Mesenchymal stem cell (in vitro differentiated cells and primary cell): Measurements from ENCODE around the gene ZMYM5.
"Not testable (repeated sequence)": the region's sequence is repeated elsewhere in the genome, so short reads cannot be mapped to it uniquely, and the experiment has no call there.

Experiments used
- DNase-seq: peaks from one replicate; pipeline ENCODE4 v3.0.0-alpha.2; 2013
- H2AFZ ChIP-seq: one replicate; pipeline ENCODE4 v1.6.1; 2013; ENCODE audit warnings: low read depth, mild to moderate bottlenecking, control low read depth, inconsistent platforms, low read length, moderate library complexity
- H2AK5ac ChIP-seq: 2 replicates; pipeline ENCODE4 v1.6.1; 2013; ENCODE audit warnings: low read length, moderate library complexity, mild to moderate bottlenecking, inconsistent platforms; ENCODE audit not compliant: severe bottlenecking
- H2BK120ac ChIP-seq: one replicate; pipeline ENCODE4 v1.6.1; 2013; ENCODE audit warnings: low read depth, mild to moderate bottlenecking, inconsistent platforms, low read length, moderate library complexity
- H2BK12ac ChIP-seq, 2 experiments: one replicate each; pipeline ENCODE4 v1.6.1; 2013; ENCODE audit warnings: inconsistent platforms in 2 of 2, low read length in 2 of 2, mild to moderate bottlenecking in 2 of 2, moderate library complexity in 2 of 2, control low read depth in 1 of 2
- H2BK15ac ChIP-seq: one replicate; pipeline ENCODE4 v1.6.1; 2013; ENCODE audit warnings: mild to moderate bottlenecking, low read depth, inconsistent platforms; ENCODE audit not compliant: poor library complexity, severe bottlenecking
- H2BK5ac ChIP-seq: 2 replicates; pipeline ENCODE4 v1.6.1; 2013; ENCODE audit warnings: low read depth, mild to moderate bottlenecking, low read length, control low read depth, inconsistent platforms; ENCODE audit not compliant: poor library complexity, severe bottlenecking
- H3K14ac ChIP-seq, 2 experiments: one replicate each; pipeline ENCODE4 v1.6.1; 2013; ENCODE audit warnings: inconsistent platforms in 2 of 2, low read length in 2 of 2, control low read depth in 1 of 2, mild to moderate bottlenecking in 1 of 2, moderate library complexity in 1 of 2
- H3K18ac ChIP-seq, 2 experiments: one replicate each; pipeline ENCODE4 v1.6.1; 2013; ENCODE audit warnings: inconsistent platforms in 2 of 2, low read length in 2 of 2, control low read depth in 1 of 2, low read depth in 1 of 2, mild to moderate bottlenecking in 1 of 2
- H3K23ac ChIP-seq, 2 experiments: one replicate each; pipeline ENCODE4 v1.6.1; 2013; ENCODE audit warnings: inconsistent platforms in 2 of 2, low read length in 2 of 2, mild to moderate bottlenecking in 2 of 2, moderate library complexity in 2 of 2, control low read depth in 1 of 2
- H3K27ac ChIP-seq: 2 replicates; pipeline ENCODE4 v1.5.1; 2013; ENCODE audit warnings: mild to moderate bottlenecking, moderate library complexity, low read length, control low read depth, inconsistent platforms; ENCODE audit not compliant: poor library complexity, severe bottlenecking
- H3K27me3 ChIP-seq, 2 experiments: 2 replicates each; pipeline versions ENCODE4 v1.6.1 to v1.7.0; 2013; ENCODE audit warnings: low read length in 2 of 2, mild to moderate bottlenecking in 2 of 2, moderate library complexity in 2 of 2, control low read depth in 1 of 2, inconsistent platforms in 1 of 2; ENCODE audit not compliant: control insufficient read depth in 1 of 2, insufficient read depth in 1 of 2
- H3K36me3 ChIP-seq, 2 experiments: 2 replicates each; pipeline versions ENCODE4 v1.6.1 to v1.7.0; 2013; ENCODE audit warnings: low read length in 2 of 2, control low read depth in 1 of 2, inconsistent platforms in 1 of 2, low read depth in 1 of 2, mild to moderate bottlenecking in 1 of 2; ENCODE audit not compliant: insufficient read depth in 2 of 2, control insufficient read depth in 1 of 2
- H3K4ac ChIP-seq, 2 experiments: one replicate each; pipeline ENCODE4 v1.6.1; 2013; ENCODE audit warnings: inconsistent platforms in 2 of 2, low read length in 2 of 2, mild to moderate bottlenecking in 2 of 2, moderate library complexity in 2 of 2, control low read depth in 1 of 2, low read depth in 1 of 2
- H3K4me1 ChIP-seq: 2 replicates; pipeline ENCODE4 v1.6.1; 2013; ENCODE audit warnings: low read depth, low read length, control low read depth; ENCODE audit not compliant: control insufficient read depth, insufficient read depth
- H3K4me2 ChIP-seq: 2 replicates; pipeline ENCODE4 v1.6.1; 2013; ENCODE audit warnings: low read length, mild to moderate bottlenecking, inconsistent platforms; ENCODE audit not compliant: poor library complexity, severe bottlenecking
- H3K4me3 ChIP-seq, 2 experiments: 2 replicates each; pipeline versions ENCODE4 v1.5.1 to v1.7.0; 2013; ENCODE audit warnings: low read length in 2 of 2, mild to moderate bottlenecking in 2 of 2, control low read depth in 1 of 2, low read depth in 1 of 2; ENCODE audit not compliant: insufficient read depth in 1 of 2
- H3K79me1 ChIP-seq: replicated peaks from 2 replicates; pipeline ENCODE4 v1.6.1; 2013; ENCODE audit warnings: mild to moderate bottlenecking, control low read depth, low read length, inconsistent platforms; ENCODE audit not compliant: poor library complexity, severe bottlenecking
- H3K9ac ChIP-seq: 2 replicates; pipeline ENCODE4 v1.7.0; 2013; ENCODE audit warnings: mild to moderate bottlenecking, low read length, moderate library complexity
- H3K9me3 ChIP-seq: 2 replicates; pipeline ENCODE4 v1.7.0; 2013; ENCODE audit warnings: mild to moderate bottlenecking, low read length; ENCODE audit not compliant: control insufficient read depth
- H4K8ac ChIP-seq: one replicate; pipeline ENCODE4 v1.6.1; 2013; ENCODE audit warnings: inconsistent platforms, mild to moderate bottlenecking, low read length, moderate library complexity
- H4K91ac ChIP-seq: one replicate; pipeline ENCODE4 v1.6.1; 2013; ENCODE audit warnings: mild to moderate bottlenecking, low read length, inconsistent platforms
- WGBS: methylation state at CpG from one replicate; pipeline ENCODE4 v1.1.7; 2013; ENCODE audit warnings: mixed read lengths; 5-methylcytosine and 5-hydroxymethylcytosine counted together

The ZMYM5 gene

DNA sequence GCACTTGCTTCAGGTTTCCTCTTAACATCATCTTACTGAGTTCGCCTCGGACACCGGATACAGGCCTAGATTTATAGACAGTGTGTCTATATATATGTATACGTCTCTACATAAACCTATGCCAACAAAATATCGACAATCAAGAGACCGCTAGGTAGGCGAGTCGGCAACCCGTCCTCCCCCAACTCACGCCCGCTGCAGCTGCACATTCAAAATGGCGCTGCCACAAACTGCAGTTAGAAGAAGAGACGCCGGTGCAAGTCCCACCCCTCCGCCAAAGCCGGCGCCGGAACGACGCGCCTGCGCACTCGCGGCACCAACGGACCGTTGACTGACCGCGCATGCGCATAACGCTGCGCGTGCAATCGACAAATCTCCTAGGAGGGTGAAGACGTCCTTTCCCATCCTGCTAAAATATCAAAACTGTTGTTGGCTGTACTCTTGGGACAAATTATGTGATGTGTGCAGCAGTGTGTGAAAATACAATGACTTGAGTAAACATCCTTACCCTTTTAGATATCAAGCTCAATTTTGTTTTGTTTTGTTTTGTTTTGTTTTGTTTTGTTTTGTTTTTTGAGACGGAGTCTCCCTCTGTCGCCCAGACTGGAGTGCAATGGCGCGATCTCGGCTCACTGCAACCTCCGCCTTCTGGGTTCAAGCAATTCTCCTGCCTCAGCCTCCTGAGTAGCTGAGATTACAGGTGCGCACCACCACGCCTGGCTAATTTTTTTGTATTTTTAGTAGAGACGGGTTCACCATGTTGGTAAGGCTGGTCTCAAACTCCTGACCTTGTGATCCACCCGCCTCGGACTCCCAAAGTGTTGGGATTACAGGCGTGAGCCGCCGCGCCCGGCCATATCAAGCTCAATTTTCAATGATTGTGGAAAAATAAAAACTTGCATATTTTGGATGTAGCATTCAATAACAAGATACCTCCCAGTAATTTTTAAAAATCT, 80.4 kb downstream of the ZMYM5 start, which contains the start of gene PSPC1:
PSPC1 (minus strand) TSS at position 219 of the 956 bp plus-strand sequence; CDS start at position 31, 188 bp downstream.
- H2BK12ac ChIP-seq, result peak within 1 kb of the TSS in 1 of 2 experiments; percentile 40
- H3K4me1 ChIP-seq, H2AFZ ChIP-seq, H3K9me3 ChIP-seq, H3K27me3 ChIP-seq, H3K36me3 ChIP-seq, H3K79me1 ChIP-seq: not testable (repeated sequence)
- WGBS, result 18% methylated on average over 40 of the region's 50 CpGs
- H2BK5ac ChIP-seq, result peak within 1 kb of the TSS; percentile 31
- peak within 1 kb of the TSS in 1 of 2 experiments; percentile 61 for H3K23ac ChIP-seq
- H3K4ac ChIP-seq, result peak within 1 kb of the TSS; percentile 46 to 96
- H2AK5ac ChIP-seq, result peak within 1 kb of the TSS; percentile 35
- H2BK15ac ChIP-seq, result peak within 1 kb of the TSS; percentile 29
- H3K27ac ChIP-seq, result peak within 1 kb of the TSS; percentile 96
- H3K18ac ChIP-seq, result peak within 1 kb of the TSS; percentile 50 to 90
- H4K8ac ChIP-seq, result peak within 1 kb of the TSS; percentile 82
- peak within 1 kb of the TSS; percentile 92 for H2BK120ac ChIP-seq
- peak within 1 kb of the TSS; percentile 93 to 99 for H3K4me3 ChIP-seq
- H3K4me2 ChIP-seq, result peak within 1 kb of the TSS; percentile 63
- H3K9ac ChIP-seq, result peak within 1 kb of the TSS; percentile 95
- H3K14ac ChIP-seq, result peak within 1 kb of the TSS; percentile 95 to 98
- peak; percentile 94 for DNase-seq
- H4K91ac ChIP-seq, result peak within 1 kb of the TSS; percentile 92

DNA sequence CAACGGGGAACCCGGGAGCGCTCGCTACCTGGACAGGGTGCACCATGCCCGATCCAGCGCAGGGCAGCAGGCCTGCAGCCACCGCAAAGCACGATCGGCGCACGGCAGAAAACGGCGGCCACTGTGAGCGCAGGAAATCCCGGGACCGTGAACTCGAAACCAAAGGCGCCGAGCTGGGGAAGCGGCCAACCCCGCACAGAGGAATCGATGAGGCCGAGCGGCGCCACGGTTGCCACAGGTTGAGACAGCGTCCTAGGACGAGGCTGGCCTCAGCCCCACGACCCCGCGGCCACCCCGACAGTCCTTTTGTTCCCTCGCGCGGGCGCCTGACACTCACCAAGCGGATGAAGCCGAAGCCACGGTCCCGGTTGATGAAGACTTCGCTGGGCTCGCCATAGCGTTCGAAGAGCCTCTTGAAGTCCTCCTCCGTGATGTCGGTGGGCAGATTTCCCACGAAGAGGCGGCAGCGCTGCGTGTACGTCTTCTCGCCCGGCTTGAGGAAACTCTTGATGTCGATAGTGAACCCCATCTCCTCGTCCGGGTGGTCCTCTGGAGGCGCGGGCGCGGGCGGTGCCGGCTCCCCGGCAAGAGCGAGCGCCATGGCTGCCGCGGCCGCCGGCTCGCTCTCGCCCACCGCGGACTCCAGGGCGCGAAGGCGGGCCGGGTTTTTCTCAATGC, 81.3 kb downstream of the ZMYM5 start:
- Histone ChIP-seq H3K14ac (peak overlapping the region; percentile 95 to 98), H2BK12ac (peak overlapping the region in 1 of 2 experiments; percentile 40), H3K27me3 (no peaks in the 10 kb centered on the region), H2BK5ac (peak overlapping the region; percentile 31), H2BK120ac (peak overlapping the region; percentile 92), H3K9me3 (no peaks in the 10 kb centered on the region), H2AFZ (no peak overlapping the region), H2BK15ac (peak overlapping the region; percentile 29), H4K91ac (peak overlapping the region; percentile 92), H3K4ac (peak overlapping the region; percentile 46 to 96), H3K79me1 (no peaks in the 10 kb centered on the region), H4K8ac (peak overlapping the region; percentile 82), H3K18ac (peak overlapping the region; percentile 50 to 90), H3K23ac (peak overlapping the region in 1 of 2 experiments; percentile 61), H3K4me1 (peaks cover 3% of the 10 kb centered on the region), H3K4me2 (peak overlapping the region; percentile 63), H3K9ac (peak overlapping the region; percentile 95), H2AK5ac (peak overlapping the region; percentile 35), H3K27ac (peak overlapping the region; percentile 96), H3K4me3 (peak overlapping the region; percentile 93 to 99), H3K36me3 (peaks cover 0 to 9% of the 10 kb centered on the region in 2 experiments)
- DNase-seq, result peak; percentile 70
- under 1% methylated on average over 71 of the region's 77 CpGs for WGBS

DNA sequence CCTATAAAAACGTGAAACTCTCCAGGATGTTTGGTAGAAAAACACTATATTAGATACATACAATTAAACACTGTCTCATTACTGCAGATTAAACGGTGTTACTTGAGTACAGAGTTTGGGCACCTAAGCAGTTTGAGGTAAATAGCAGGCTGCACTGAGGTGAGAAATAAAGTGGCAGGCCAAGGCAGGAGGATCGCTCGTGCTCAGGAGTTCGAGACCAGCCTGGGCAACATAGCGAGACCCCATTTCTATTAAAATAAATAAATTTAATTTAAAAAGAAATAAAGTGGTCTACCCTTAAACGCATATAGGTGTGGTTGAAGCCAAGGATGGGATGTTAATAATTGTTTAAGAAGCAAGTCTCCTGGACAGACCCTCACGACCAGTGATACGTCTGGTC, 81.9 kb downstream of the ZMYM5 start:
- Histone ChIP-seq H3K79me1 (no peaks in the 10 kb centered on the region), H3K18ac (peak overlapping the region in 1 of 2 experiments; percentile 50), H3K27me3 (no peaks in the 10 kb centered on the region), H4K8ac (no peak overlapping the region), H3K4me2 (peak overlapping the region; percentile 63), H3K36me3 (peaks cover 0 to 13% of the 10 kb centered on the region in 2 experiments), H2BK15ac (no peak overlapping the region), H4K91ac (no peak overlapping the region), H3K4me3 (peak overlapping the region; percentile 93 to 99), H3K4ac (no peak overlapping the region), H2AFZ (no peak overlapping the region), H3K27ac (peak overlapping the region; percentile 96), H3K9me3 (no peaks in the 10 kb centered on the region), H2BK5ac (no peak overlapping the region), H3K4me1 (peaks cover 3% of the 10 kb centered on the region), H2BK12ac (no peak overlapping the region), H3K14ac (no peak overlapping the region), H2BK120ac (no peak overlapping the region), H2AK5ac (peak overlapping the region; percentile 35), H3K9ac (peak overlapping the region; percentile 95), H3K23ac (no peak overlapping the region)
- DNase-seq, result peak; percentile 9
- 21% methylated on average over 4 of the region's 9 CpGs for WGBS
